HepG2 (cell line): ENCODE data around the gene JPT1. TPM values are rescaled to one million over a fixed set of nuclear protein-coding genes. Genes with fewer than 3 reads are reported as not detected.

Experiments used
- CEBPG ChIP-seq: IDR thresholded peaks from 2 replicates; pipeline ENCODE4 v1.6.1; 2016
- FOXK1 ChIP-seq: sonication (generic); formaldehyde crosslinking; IDR thresholded peaks from 2 replicates; pipeline ENCODE4 v1.4.0; 2020; ENCODE audit warnings: low read depth, missing genetic modification reagents, borderline replicate concordance
- NBN ChIP-seq: fragments of 450-650 bp; conservative IDR thresholded peaks from 2 replicates; pipeline ENCODE4 v1.6.1; 2017
- NR0B2 ChIP-seq: sonication (generic); formaldehyde crosslinking; IDR thresholded peaks from 2 replicates; pipeline ENCODE4 v1.4.0; 2020; ENCODE audit warnings: mild to moderate bottlenecking, missing genetic modification reagents
- SMAD9 ChIP-seq: sonication (generic); formaldehyde crosslinking; IDR thresholded peaks from 2 replicates; pipeline ENCODE4 v1.5.1; 2020; ENCODE audit warnings: mild to moderate bottlenecking, missing genetic modification reagents
- SRF ChIP-seq: IDR thresholded peaks from 2 replicates; pipeline ENCODE4 v1.6.1; 2011; ENCODE audit warnings: mild to moderate bottlenecking, low read depth, low read length, moderate library complexity
- SSRP1 ChIP-seq: IDR thresholded peaks from 2 replicates; pipeline ENCODE4 v1.6.1; 2016; ENCODE audit warnings: control low read depth
- TFDP1 ChIP-seq: IDR thresholded peaks from 2 replicates; pipeline ENCODE4 v1.6.1; 2016; ENCODE audit warnings: missing compliant biosample characterization, missing genetic modification reagents, borderline replicate concordance
- TMF1 ChIP-seq: sonication (generic); formaldehyde crosslinking; IDR thresholded peaks from 2 replicates; pipeline ENCODE4 v1.8.1; 2022; ENCODE audit warnings: low read depth, missing genetic modification reagents
- XRCC5 ChIP-seq: fragments of 200-400 bp; formaldehyde crosslinking; optimal IDR thresholded peaks from 2 replicates; pipeline ENCODE3; 2017; ENCODE audit warnings: mild to moderate bottlenecking, low read length
- ZFP37 ChIP-seq: sonication (generic); formaldehyde crosslinking; IDR thresholded peaks from 2 replicates; pipeline ENCODE4 v1.4.0; 2020; ENCODE audit warnings: missing genetic modification reagents, borderline replicate concordance
- ZNF121 ChIP-seq: sonication (generic); formaldehyde crosslinking; IDR thresholded peaks from 2 replicates; pipeline ENCODE4 v1.5.0; 2020; ENCODE audit warnings: mild to moderate bottlenecking, missing genetic modification reagents
- ZNF317 ChIP-seq: sonication (generic); formaldehyde crosslinking; IDR thresholded peaks from 2 replicates; pipeline ENCODE4 v1.5.0; 2020; ENCODE audit warnings: mild to moderate bottlenecking, missing genetic modification reagents
- ZNF432 ChIP-seq: sonication (generic); formaldehyde crosslinking; IDR thresholded peaks from 2 replicates; pipeline ENCODE4 v1.5.0; 2020; ENCODE audit warnings: missing genetic modification reagents, mild to moderate bottlenecking, borderline replicate concordance
- ZNF746 ChIP-seq: sonication (generic); formaldehyde crosslinking; IDR thresholded peaks from 2 replicates; pipeline ENCODE4 v1.8.0; 2022; ENCODE audit warnings: mild to moderate bottlenecking, missing genetic modification reagents
- polyA plus RNA-seq, 8 experiments: library from polyadenylated mRNA; depleted of rRNA in 3 of 8; stranded (reverse) in 7 of 8; unstranded in 1 of 8; fragments of >200 nt; fragmentation: Illumina TruSeq in 4 of 8; extraction: Trizol in 4 of 8; gene quantifications; 2 replicates each; pipeline versions ENCODE4 v1.2.1 to v1.2.3, GENCODE V29; 2011 to 2016; ENCODE audit warnings: low read depth in 4 of 8, missing spikeins in 1 of 8, mixed read lengths in 1 of 8; ENCODE audit not compliant: insufficient read depth in 1 of 8
- total RNA-seq, 5 experiments: library from RNA; depleted of rRNA; stranded (reverse); fragments of >200 nt; fragmentation: Illumina TruSeq; extraction: Trizol; gene quantifications; 2 replicates each; pipeline ENCODE4 v1.2.3, GENCODE V29; 2016; ENCODE audit warnings: low read depth in 1 of 5
- TF ChIP-seq, protein P1 (sequence below): sonication (generic); formaldehyde crosslinking; IDR thresholded peaks from 2 replicates; pipeline ENCODE4 v1.4.0; 2020; ENCODE audit warnings: missing genetic modification reagents, borderline replicate concordance
- TF ChIP-seq, protein P2 (sequence below): sonication (generic); formaldehyde crosslinking; IDR thresholded peaks from 2 replicates; pipeline ENCODE4 v1.4.0; 2020; ENCODE audit warnings: missing genetic modification reagents, borderline replicate concordance
- TF ChIP-seq, protein P3 (sequence below): sonication (generic); formaldehyde crosslinking; IDR thresholded peaks from 2 replicates; pipeline ENCODE4 v1.5.1; 2020; ENCODE audit warnings: mild to moderate bottlenecking, moderate library complexity, missing genetic modification reagents
- TF ChIP-seq, protein P4 (sequence below): IDR thresholded peaks from 2 replicates; pipeline ENCODE4 v1.6.1; 2016

Gene JPT1
- total and polyA plus RNA-seq, 2 of the 13 experiments (the other 11 are each of a cell fraction or from before 2014, with no cell fraction given): 43.3 to 256 TPM

GRCh38 chr17:75086496-75087181, 67.7 kb downstream of the JPT1 start (continued):
- TF ChIP-seq, protein P1, sequence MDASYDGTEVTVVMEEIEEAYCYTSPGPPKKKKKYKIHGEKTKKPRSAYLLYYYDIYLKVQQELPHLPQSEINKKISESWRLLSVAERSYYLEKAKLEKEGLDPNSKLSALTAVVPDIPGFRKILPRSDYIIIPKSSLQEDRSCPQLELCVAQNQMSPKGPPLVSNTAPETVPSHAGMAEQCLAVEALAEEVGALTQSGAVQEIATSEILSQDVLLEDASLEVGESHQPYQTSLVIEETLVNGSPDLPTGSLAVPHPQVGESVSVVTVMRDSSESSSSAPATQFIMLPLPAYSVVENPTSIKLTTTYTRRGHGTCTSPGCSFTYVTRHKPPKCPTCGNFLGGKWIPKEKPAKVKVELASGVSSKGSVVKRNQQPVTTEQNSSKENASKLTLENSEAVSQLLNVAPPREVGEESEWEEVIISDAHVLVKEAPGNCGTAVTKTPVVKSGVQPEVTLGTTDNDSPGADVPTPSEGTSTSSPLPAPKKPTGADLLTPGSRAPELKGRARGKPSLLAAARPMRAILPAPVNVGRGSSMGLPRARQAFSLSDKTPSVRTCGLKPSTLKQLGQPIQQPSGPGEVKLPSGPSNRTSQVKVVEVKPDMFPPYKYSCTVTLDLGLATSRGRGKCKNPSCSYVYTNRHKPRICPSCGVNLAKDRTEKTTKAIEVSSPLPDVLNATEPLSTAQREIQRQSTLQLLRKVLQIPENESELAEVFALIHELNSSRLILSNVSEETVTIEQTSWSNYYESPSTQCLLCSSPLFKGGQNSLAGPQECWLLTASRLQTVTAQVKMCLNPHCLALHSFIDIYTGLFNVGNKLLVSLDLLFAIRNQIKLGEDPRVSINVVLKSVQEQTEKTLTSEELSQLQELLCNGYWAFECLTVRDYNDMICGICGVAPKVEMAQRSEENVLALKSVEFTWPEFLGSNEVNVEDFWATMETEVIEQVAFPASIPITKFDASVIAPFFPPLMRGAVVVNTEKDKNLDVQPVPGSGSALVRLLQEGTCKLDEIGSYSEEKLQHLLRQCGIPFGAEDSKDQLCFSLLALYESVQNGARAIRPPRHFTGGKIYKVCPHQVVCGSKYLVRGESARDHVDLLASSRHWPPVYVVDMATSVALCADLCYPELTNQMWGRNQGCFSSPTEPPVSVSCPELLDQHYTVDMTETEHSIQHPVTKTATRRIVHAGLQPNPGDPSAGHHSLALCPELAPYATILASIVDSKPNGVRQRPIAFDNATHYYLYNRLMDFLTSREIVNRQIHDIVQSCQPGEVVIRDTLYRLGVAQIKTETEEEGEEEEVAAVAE: peak; percentile 89; the same call in 1 of the 2 replicates
- TF ChIP-seq XRCC5 (peak; percentile 39), ZNF121 (CRISPR knock-in tag) (no peak), TFDP1 (CRISPR knock-in tag) (peak; percentile 58; the same call in 1 of the 2 replicates), SRF (peak; percentile 56; the same call in 1 of the 2 replicates), ZNF317 (CRISPR knock-in tag) (0 out of 2 replicates have a peak, but pooled peaks have one; percentile 24), TMF1 (CRISPR knock-in tag) (no peak), SMAD9 (CRISPR knock-in tag) (no peak), ZNF746 (0 out of 2 replicates have a peak, but pooled peaks have one; percentile 78), ZNF432 (CRISPR knock-in tag) (no peak), NBN (0 out of 2 replicates have a peak, but pooled peaks have one; percentile 22), SSRP1 (CRISPR knock-in tag) (peak; percentile 66; the same call in 1 of the 2 replicates), FOXK1 (peak; percentile 58), ZFP37 (CRISPR knock-in tag) (peak; percentile 26; the same call in 1 of the 2 replicates), NR0B2 (CRISPR knock-in tag) (0 out of 2 replicates have a peak, but pooled peaks have one; percentile 52), CEBPG (CRISPR knock-in tag) (peak; percentile 55; the same call in 1 of the 2 replicates)
- TF ChIP-seq, protein P2, sequence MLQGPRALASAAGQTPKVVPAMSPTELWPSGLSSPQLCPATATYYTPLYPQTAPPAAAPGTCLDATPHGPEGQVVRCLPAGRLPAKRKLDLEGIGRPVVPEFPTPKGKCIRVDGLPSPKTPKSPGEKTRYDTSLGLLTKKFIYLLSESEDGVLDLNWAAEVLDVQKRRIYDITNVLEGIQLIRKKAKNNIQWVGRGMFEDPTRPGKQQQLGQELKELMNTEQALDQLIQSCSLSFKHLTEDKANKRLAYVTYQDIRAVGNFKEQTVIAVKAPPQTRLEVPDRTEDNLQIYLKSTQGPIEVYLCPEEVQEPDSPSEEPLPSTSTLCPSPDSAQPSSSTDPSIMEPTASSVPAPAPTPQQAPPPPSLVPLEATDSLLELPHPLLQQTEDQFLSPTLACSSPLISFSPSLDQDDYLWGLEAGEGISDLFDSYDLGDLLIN (CRISPR knock-in tag): no peak
- TF ChIP-seq, protein P3, sequence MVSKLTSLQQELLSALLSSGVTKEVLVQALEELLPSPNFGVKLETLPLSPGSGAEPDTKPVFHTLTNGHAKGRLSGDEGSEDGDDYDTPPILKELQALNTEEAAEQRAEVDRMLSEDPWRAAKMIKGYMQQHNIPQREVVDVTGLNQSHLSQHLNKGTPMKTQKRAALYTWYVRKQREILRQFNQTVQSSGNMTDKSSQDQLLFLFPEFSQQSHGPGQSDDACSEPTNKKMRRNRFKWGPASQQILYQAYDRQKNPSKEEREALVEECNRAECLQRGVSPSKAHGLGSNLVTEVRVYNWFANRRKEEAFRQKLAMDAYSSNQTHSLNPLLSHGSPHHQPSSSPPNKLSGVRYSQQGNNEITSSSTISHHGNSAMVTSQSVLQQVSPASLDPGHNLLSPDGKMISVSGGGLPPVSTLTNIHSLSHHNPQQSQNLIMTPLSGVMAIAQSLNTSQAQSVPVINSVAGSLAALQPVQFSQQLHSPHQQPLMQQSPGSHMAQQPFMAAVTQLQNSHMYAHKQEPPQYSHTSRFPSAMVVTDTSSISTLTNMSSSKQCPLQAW: peak; percentile 55; the same call in 1 of the 2 replicates
- TF ChIP-seq, protein P4, sequence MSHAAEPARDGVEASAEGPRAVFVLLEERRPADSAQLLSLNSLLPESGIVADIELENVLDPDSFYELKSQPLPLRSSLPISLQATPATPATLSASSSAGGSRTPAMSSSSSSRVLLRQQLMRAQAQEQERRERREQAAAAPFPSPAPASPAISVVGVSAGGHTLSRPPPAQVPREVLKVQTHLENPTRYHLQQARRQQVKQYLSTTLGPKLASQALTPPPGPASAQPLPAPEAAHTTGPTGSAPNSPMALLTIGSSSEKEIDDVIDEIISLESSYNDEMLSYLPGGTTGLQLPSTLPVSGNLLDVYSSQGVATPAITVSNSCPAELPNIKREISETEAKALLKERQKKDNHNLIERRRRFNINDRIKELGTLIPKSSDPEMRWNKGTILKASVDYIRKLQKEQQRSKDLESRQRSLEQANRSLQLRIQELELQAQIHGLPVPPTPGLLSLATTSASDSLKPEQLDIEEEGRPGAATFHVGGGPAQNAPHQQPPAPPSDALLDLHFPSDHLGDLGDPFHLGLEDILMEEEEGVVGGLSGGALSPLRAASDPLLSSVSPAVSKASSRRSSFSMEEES (CRISPR knock-in tag): no peak
